HUDEP-2 (cell line): ENCODE measurements around the gene STX11.

Experiments
- DNase-seq, 76 experiments: peaks; one replicate each; lab custom pipeline; 2025; ENCODE audit not compliant: unreplicated experiment in 76 of 76; lab: John Stamatoyannopoulos, UW

The STX11 gene

GRCh38 chr6:144211160-144211559 lies 60.8 kb downstream of the STX11 start:
- DNase-seq = no peak

GRCh38 chr6:144213315-144213714 lies 63.0 kb downstream of the STX11 start:
- no peak for DNase-seq

GRCh38 chr6:144214029-144214428 lies 63.7 kb downstream of the STX11 start:
- DNase-seq = peak in 1 of 76 experiments; percentile 2

- DNase-seq = peak in 1 of 76 experiments; percentile 26
Measured at GRCh38 chr6:144214622-144215401, 64.5 kb downstream of the STX11 start.

- DNase-seq = peak in 70 of 76 experiments; percentile 14 to 83 (median 48)
Measured at GRCh38 chr6:144215402-144215931, 65.2 kb downstream of the STX11 start.

GRCh38 chr6:144215932-144216667 lies 65.8 kb downstream of the STX11 start:
- peak; percentile 58 to 99 (median 96) for DNase-seq

GRCh38 chr6:144216668-144217218 lies 66.4 kb downstream of the STX11 start:
- peak in 19 of 76 experiments; percentile 61 to 83 (median 76) for DNase-seq

- DNase-seq = no peak
Measured at GRCh38 chr6:144217264-144217663, 66.9 kb downstream of the STX11 start.

GRCh38 chr6:144217797-144218196 lies 67.5 kb downstream of the STX11 start:
- no peak for DNase-seq

- DNase-seq = peak in 31 of 76 experiments; percentile 9 to 65 (median 34)
Measured at GRCh38 chr6:144219056-144219685, 68.9 kb downstream of the STX11 start.

- DNase-seq = no peak
Measured at GRCh38 chr6:144220031-144220790, 69.9 kb downstream of the STX11 start.

- DNase-seq = no peak
Measured at GRCh38 chr6:144223686-144224085, 73.4 kb downstream of the STX11 start.

GRCh38 chr6:144231721-144232120 lies 81.4 kb downstream of the STX11 start:
- DNase-seq = no peak

GRCh38 chr6:144232176-144232831 lies 82.0 kb downstream of the STX11 start:
- no peak for DNase-seq

GRCh38 chr6:144232832-144233230 lies 82.5 kb downstream of the STX11 start:
- no peak for DNase-seq

- DNase-seq = no peak
Measured at GRCh38 chr6:144234399-144234798, 84.1 kb downstream of the STX11 start.

- no peak for DNase-seq
Measured at GRCh38 chr6:144234935-144235334, 84.6 kb downstream of the STX11 start.
